HG03432 (cell line): ENCODE measurements around the gene MDH2.
"Not testable (repeated sequence)": the region's sequence is repeated elsewhere in the genome, so short reads cannot be mapped to it uniquely, and the experiment has no call there.

ENCODE experiments used
- ATAC-seq: cut with Tn5 transposase; IDR thresholded peaks from one replicate; pipeline ENCODE4 v1.9.1; 2021; ENCODE audit warnings: mild to moderate bottlenecking, moderate library complexity; ENCODE audit not compliant: unreplicated experiment

Gene MDH2

DNA sequence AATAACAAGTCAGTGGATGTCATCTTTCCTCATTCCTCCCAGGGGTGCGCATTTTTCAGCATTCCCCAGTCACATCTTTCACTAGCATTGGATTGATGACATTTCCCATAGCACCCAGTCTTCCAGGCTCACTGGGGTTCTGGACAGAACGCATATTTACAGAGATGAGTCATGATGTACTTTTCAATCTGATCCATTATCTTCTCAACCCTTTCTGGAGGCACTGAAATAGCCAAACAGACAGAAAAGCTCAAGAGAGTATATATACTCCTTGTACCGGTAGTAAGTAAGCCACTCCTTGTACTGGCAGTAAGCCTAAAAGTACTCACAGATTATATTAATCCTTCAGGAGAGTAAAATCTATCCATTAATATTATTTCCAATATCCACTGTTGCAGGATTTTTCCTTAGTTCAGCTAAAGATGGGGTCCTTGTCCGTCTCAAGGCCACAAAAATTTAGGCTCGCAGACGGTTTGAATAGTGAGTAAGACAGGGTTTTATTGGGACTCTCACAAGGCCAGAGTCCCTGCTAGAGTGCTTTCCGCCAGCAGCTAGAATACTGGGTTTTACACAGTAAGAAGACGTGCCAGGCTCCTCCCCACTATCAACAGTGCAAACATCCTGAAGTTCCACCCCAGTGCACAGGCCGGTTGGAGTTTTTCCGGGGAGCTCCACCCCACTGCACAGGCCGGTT lies 60.8 kb downstream of the MDH2 start:
- no peak for ATAC-seq

- not testable (repeated sequence) for ATAC-seq
Measured at GRCh38 chr7:76113042-76113630, 65.2 kb downstream of the MDH2 start.

DNA sequence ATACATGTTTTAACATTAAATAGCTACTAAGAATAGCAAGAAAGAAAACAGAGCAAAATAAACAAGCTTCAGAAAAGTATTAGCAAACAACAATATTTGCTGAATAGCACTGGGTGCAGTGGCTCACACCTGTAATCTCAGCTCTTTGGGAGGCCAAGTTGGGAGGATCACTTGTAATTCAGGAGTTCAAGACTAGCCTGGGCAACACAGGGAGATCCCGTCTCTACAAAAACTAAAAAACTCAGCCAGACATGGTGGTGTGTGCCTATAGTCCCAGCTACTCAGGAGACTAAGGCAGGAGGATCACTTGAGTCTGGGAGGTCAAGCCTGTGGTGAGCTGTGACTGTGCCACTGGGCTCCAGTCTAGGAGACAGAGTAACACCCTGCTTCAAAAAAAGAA lies 66.8 kb downstream of the MDH2 start:
- ATAC-seq: not testable (repeated sequence)
